ENCODE data around the gene PTPRN2. TPM values are rescaled to one million over a fixed set of nuclear protein-coding genes. Genes with fewer than 3 reads are reported as not detected.

The PTPRN2 gene
- total and polyA plus RNA-seq, 2 of the 8 experiments (the other 6 are each of a cell fraction or from before 2014, with no cell fraction given) = 2.6 to 4.5 TPM

DNA sequence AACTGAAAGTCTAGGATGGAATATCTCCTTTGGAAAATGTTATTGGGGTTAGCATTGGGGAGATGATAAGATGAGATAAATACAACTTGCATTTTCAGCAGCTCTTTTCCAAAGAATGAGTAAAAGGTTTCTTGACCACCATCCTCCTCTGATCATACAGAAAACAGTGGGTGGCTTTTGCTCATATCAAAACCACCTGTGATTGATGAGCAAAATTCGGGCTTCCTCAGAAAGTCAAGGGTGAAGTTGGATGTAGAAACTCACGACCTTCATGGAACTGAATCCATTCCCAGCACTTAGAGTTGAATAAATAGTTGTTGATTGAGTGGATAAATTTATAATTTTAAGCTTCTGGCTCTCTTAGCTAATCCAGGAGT lies 1092.5 kb downstream of the PTPRN2 start:
- H4K91ac ChIP-seq (replicated peaks; ENCODE audit: insufficient read length, low read length) = no peak overlapping the region
- TF ChIP-seq, protein P1, sequence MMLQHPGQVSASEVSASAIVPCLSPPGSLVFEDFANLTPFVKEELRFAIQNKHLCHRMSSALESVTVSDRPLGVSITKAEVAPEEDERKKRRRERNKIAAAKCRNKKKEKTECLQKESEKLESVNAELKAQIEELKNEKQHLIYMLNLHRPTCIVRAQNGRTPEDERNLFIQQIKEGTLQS (IDR thresholded peaks at IDR 0.05; ENCODE audit: insufficient read depth, low read depth, low read length) = no peak
- no peak for TF ChIP-seq RAD21 (IDR thresholded peaks at IDR 0.05 in 1 of 2, conservative IDR thresholded peaks at IDR 0.05 in 1 of 2; ENCODE audit: low read depth in 2 of 2, low read length in 2 of 2)

More for the DNA sequence above, 1092.5 kb downstream of the PTPRN2 start:
- no peaks in the 10 kb centered on the region for H3K36me3 ChIP-seq (ENCODE audit: control insufficient read depth in 2 of 4, insufficient read depth in 4 of 4, low read length in 3 of 4)
- H3K9ac ChIP-seq (replicated peaks in 1 of 4; ENCODE audit: extremely low read depth in 1 of 4, low read depth in 3 of 4, low read length in 3 of 4) = no peak overlapping the region
- no peak overlapping the region for H3K4me2 ChIP-seq (ENCODE audit: insufficient read depth in 1 of 2, low read depth in 2 of 2, low read length in 2 of 2)
- ChIA-PET CTCF (ENCODE audit: partially characterized antibody) (no interaction called here), POLR2A (ENCODE audit: partially characterized antibody) (interaction anchor here (0.7 kb wide), 1 partner anchor 65 kb away, joined by 3 read pairs; no protein-coding TSS in a partner anchor)
- DNase-seq (ENCODE audit: low read depth in 1 of 2, low spot score in 2 of 2) (no peak), FAIRE-seq (no peak)
- H2BK120ac ChIP-seq (replicated peaks; ENCODE audit: low read depth, low read length) = no peak overlapping the region
- no peak overlapping the region for H3K18ac ChIP-seq (ENCODE audit: extremely low read depth, low read length)
- H3K79me2 ChIP-seq (ENCODE audit: control insufficient read depth in 1 of 2, insufficient read depth in 2 of 2, low read length in 2 of 2) = no peaks in the 10 kb centered on the region
- no peaks in the 10 kb centered on the region for H3K9me3 ChIP-seq (ENCODE audit: insufficient read depth in 2 of 2, low read depth in 1 of 2, low read length in 1 of 2)
- no peaks in the 10 kb centered on the region; a peak in 1 of 7 replicates for H3K4me1 ChIP-seq (replicated peaks in 1 of 4; ENCODE audit: control insufficient read depth in 3 of 4, insufficient read depth in 4 of 4, low read length in 3 of 4)
- H2BK20ac ChIP-seq (ENCODE audit: low read length) = no peak overlapping the region
- no peak overlapping the region for H3K23ac ChIP-seq (ENCODE audit: insufficient read length)
- H3K4ac ChIP-seq (replicated peaks; ENCODE audit: insufficient read length, low read depth, low read length) = no peak overlapping the region
- H4K5ac ChIP-seq (ENCODE audit: insufficient read length, low read depth, low read length) = no peak overlapping the region
- no peak overlapping the region for H3K4me3 ChIP-seq (ENCODE audit: extremely low read depth in 1 of 4, insufficient read depth in 2 of 4, low read depth in 3 of 4, low read length in 4 of 4)
- H4K8ac ChIP-seq (ENCODE audit: extremely low read depth, insufficient read depth, low read length) = no peak overlapping the region
- H4K20me1 ChIP-seq (replicated peaks in 1 of 2; ENCODE audit: control insufficient read depth in 1 of 2, insufficient read depth in 2 of 2, low read length in 2 of 2) = peaks cover 0 to 3% of the 10 kb centered on the region in 2 experiments
- H3K56ac ChIP-seq (replicated peaks; ENCODE audit: insufficient read length, low read depth, low read length) = no peak overlapping the region
- 90% methylated on average over 2 of the region's 2 CpGs; no CpG with 5 or more reads in 1 of the 2 experiments for WGBS, 2 experiments (ENCODE audit: extremely low coverage in 1 of 2, insufficient coverage in 1 of 2, insufficient read length in 1 of 2, insufficient replicate concordance in 2 of 2, low coverage in 1 of 2, low lambda C conversion rate in 2 of 2, missing lambda C conversion rate in 1 of 2)
- H3K14ac ChIP-seq (ENCODE audit: insufficient read length) = no peak overlapping the region
- no peaks in the 10 kb centered on the region for H3K23me2 ChIP-seq (ENCODE audit: low read depth, low read length)
- H2AFZ ChIP-seq (ENCODE audit: low read length) = no peak overlapping the region
- no peak overlapping the region for H2BK12ac ChIP-seq (ENCODE audit: low read depth, low read length)
- H2AK5ac ChIP-seq (ENCODE audit: low read depth, low read length) = no peak overlapping the region
- peaks cover 0 to 16% (median 9%) of the 10 kb centered on the region in 4 experiments; a peak in 5 of 7 replicates for H3K27me3 ChIP-seq (replicated peaks in 1 of 4; ENCODE audit: control insufficient read depth in 3 of 4, extremely low read depth in 1 of 4, insufficient read depth in 3 of 4, low read length in 3 of 4)
- no peak overlapping the region for H2BK5ac ChIP-seq (ENCODE audit: low read depth, low read length)
- no peak overlapping the region for H3K27ac ChIP-seq (ENCODE audit: low read depth, low read length)
- H3K79me1 ChIP-seq (ENCODE audit: low read depth, low read length) = no peaks in the 10 kb centered on the region; the same call in 1 of the 2 replicates
- H2BK15ac ChIP-seq (ENCODE audit: low read length) = no peak overlapping the region

Measured in H1 (cell line).